B cell (primary cell): Measurements from ENCODE around the gene FAM111B.
A peak's percentile ranks its signal among the peaks of the same experiment; 100 is the strongest.

Experiments
- CTCF ChIP-seq: fragments of 200-600 bp; IDR thresholded peaks from one replicate; pipeline ENCODE4 v1.8.0; 2022; ENCODE audit warnings: antibody characterized with exemption, mild to moderate bottlenecking
- EZH2 ChIP-seq: IDR thresholded peaks from 2 replicates; pipeline ENCODE4 v1.6.1; 2012; ENCODE audit warnings: borderline replicate concordance, low read depth, mild to moderate bottlenecking, moderate library complexity, low read length; ENCODE audit not compliant: insufficient read depth, poor library complexity, severe bottlenecking

- TF ChIP-seq CTCF, result peak; percentile 96
- TF ChIP-seq EZH2, result no peak
These were observed 64.7 kb downstream of the FAM111B start, which contains the start of gene DTX4 for GRCh38 chr11:59171508-59172322.
